ENCODE measurements around the gene HJURP. TPM values are rescaled to one million over a fixed set of nuclear protein-coding genes. Genes with fewer than 3 reads are reported as not detected.

The HJURP gene
- total and polyA plus RNA-seq, 9 of the 15 experiments (the other 6 are each of a cell fraction or from before 2014, with no cell fraction given), result 13.8 to 102 (median 28.3) TPM

DNA sequence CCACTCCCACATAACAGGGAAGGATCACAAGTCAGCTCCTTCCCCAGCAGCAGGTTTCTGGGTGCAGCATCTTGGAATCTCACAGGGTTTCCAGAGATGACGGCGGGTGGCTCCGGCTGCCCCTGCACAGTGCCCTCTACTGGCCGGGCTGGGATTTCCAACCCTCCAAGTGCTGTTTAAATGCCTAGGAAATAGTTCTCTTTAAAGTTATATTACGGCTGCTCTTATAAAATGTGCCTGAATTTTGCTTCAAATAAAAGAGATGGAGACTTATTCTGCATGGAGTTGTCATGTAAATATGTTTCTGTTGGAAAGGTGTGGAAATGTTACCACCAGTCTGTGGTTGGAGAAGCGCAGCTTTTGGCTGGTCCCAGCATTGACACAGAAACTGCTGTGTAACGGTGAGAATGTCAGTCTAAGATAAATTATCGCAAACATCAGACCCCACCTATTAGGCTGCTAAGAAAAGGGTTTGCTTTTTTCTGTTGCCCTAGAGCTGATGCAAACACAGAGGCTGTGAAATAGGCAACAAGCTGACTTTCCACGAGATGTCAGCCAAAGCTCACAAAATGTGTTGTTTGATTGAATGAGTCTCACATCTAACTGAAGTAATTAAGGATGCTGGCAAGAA lies 3.3 kb upstream of the HJURP start (continued):
- no peak for TF ChIP-seq MAZ (CRISPR knock-in tag; conservative IDR thresholded peaks at IDR 0.05 in 1 of 2, IDR thresholded peaks at IDR 0.05 in 1 of 2)
- no peak for TF ChIP-seq ASH1L (IDR thresholded peaks at IDR 0.05; ENCODE audit: borderline replicate concordance, low read depth, partially characterized antibody)
- TF ChIP-seq MAFF (IDR thresholded peaks at IDR 0.05; ENCODE audit: low read length), result peak; percentile 81; the same call in 1 of the 2 replicates
- TF ChIP-seq CEBPB (tag; IDR thresholded peaks at IDR 0.05), result peak; percentile 46; the same call in 1 of the 2 replicates
- TF ChIP-seq ZNF165 (CRISPR knock-in tag; IDR thresholded peaks at IDR 0.05; ENCODE audit: borderline replicate concordance), result no peak
- 0 out of 4 replicates have a peak, but pooled peaks have one; percentile 12 to 20 for TF ChIP-seq TRIM24 (IDR thresholded peaks at IDR 0.05)
- peak; percentile 75 for TF ChIP-seq LEF1 (IDR thresholded peaks at IDR 0.05)
- TF ChIP-seq POLR2G (IDR thresholded peaks at IDR 0.05; ENCODE audit: low read depth, low read length), result no peak
- TF ChIP-seq, protein P1, sequence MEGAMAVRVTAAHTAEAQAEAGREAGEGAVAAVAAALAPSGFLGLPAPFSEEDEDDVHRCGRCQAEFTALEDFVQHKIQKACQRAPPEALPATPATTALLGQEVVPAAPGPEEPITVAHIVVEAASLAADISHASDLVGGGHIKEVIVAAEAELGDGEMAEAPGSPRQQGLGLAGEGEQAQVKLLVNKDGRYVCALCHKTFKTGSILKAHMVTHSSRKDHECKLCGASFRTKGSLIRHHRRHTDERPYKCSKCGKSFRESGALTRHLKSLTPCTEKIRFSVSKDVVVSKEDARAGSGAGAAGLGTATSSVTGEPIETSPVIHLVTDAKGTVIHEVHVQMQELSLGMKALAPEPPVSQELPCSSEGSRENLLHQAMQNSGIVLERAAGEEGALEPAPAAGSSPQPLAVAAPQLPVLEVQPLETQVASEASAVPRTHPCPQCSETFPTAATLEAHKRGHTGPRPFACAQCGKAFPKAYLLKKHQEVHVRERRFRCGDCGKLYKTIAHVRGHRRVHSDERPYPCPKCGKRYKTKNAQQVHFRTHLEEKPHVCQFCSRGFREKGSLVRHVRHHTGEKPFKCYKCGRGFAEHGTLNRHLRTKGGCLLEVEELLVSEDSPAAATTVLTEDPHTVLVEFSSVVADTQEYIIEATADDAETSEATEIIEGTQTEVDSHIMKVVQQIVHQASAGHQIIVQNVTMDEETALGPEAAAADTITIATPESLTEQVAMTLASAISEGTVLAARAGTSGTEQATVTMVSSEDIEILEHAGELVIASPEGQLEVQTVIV (CRISPR knock-in tag; IDR thresholded peaks at IDR 0.05; ENCODE audit: borderline replicate concordance), result no peak
- TF ChIP-seq FOXJ2 (tag; IDR thresholded peaks at IDR 0.05), result peak; percentile 99
- TF ChIP-seq MEIS2 (IDR thresholded peaks at IDR 0.05; ENCODE audit: partially characterized antibody), result peak; percentile 97
- TF ChIP-seq SMAD4 (CRISPR knock-in tag; conservative IDR thresholded peaks at IDR 0.05), result no peak
- peak; percentile 47; the same call in 1 of the 2 replicates for TF ChIP-seq SOX6 (IDR thresholded peaks at IDR 0.05)
- peak; percentile 89 for TF ChIP-seq ARID3A (IDR thresholded peaks at IDR 0.05; ENCODE audit: borderline replicate concordance, low read depth, low read length)
- no peak; the same call in 1 of the 2 replicates for TF ChIP-seq RNF2 (IDR thresholded peaks at IDR 0.05)
- no peak for TF ChIP-seq OTX1 (CRISPR knock-in tag; IDR thresholded peaks at IDR 0.05)
- peak; percentile 63; the same call in 1 of the 2 replicates for TF ChIP-seq MXI1 (IDR thresholded peaks at IDR 0.05; ENCODE audit: low read depth, low read length)
- TF ChIP-seq EP300 (IDR thresholded peaks at IDR 0.05; ENCODE audit: low read length), result peak; percentile 79
- TF ChIP-seq ZNF316 (IDR thresholded peaks at IDR 0.05), result peak; percentile 87
- TF ChIP-seq KLF10 (CRISPR knock-in tag; IDR thresholded peaks at IDR 0.05), result no peak
- no peak for TF ChIP-seq ZNF12 (CRISPR knock-in tag; IDR thresholded peaks at IDR 0.05)
- no peak for TF ChIP-seq MECOM (CRISPR knock-in tag; IDR thresholded peaks at IDR 0.05)
- no peak for TF ChIP-seq ZBTB1 (CRISPR knock-in tag; IDR thresholded peaks at IDR 0.05; ENCODE audit: borderline replicate concordance, low read depth)
- 0 out of 4 replicates have a peak, but pooled peaks of 1 of the 2 experiments have one; percentile 25 for TF ChIP-seq FOXA3 (CRISPR knock-in tag; conservative IDR thresholded peaks at IDR 0.05 in 1 of 2, IDR thresholded peaks at IDR 0.05 in 1 of 2)
- no peak for TF ChIP-seq ZBTB17 (CRISPR knock-in tag; IDR thresholded peaks at IDR 0.05)
- TF ChIP-seq ZNF445 (CRISPR knock-in tag; IDR thresholded peaks at IDR 0.05; ENCODE audit: low read depth), result no peak

All from K562 (cell line).